ENCODE results near the gene NARS2.

DNA sequence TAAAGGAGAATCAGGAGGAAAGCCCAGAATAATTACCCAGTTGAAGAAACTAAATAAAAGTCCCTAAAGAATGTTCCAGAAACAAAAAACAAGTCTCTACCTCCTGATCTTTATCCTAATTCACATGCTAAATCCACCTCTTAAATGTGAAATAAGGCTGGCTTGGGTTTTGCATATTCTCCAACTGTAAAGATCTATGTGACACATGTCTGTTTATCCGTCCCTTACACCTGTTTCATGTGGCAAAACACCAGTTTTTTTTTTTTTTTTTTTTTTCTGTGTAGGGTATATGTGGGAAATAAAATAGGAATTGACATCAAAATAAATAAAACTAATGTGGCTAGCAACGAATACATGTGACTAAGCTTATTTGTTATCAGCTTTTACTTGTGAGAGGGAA is 70.5 kb downstream of the NARS2 start:
- no peak for TF ChIP-seq CTCF (IDR thresholded peaks at IDR 0.05; ENCODE audit: low read depth, low read length)
- no peak for TF ChIP-seq POLR2A (IDR thresholded peaks at IDR 0.05; ENCODE audit: extremely low read depth, insufficient read length)
- TF ChIP-seq, protein P1, sequence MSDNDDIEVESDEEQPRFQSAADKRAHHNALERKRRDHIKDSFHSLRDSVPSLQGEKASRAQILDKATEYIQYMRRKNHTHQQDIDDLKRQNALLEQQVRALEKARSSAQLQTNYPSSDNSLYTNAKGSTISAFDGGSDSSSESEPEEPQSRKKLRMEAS (IDR thresholded peaks at IDR 0.05; ENCODE audit: low read depth, low read length): no peak

Measured in NB4 (cell line).